ENCODE results near the gene CLEC2A.

- no peak for TF ChIP-seq CTCF (IDR thresholded peaks at IDR 0.05)
- no peak for TF ChIP-seq SIN3A (IDR thresholded peaks at IDR 0.05; ENCODE audit: borderline replicate concordance, insufficient read depth, low read depth, low read length)
- TF ChIP-seq TCF7L2 (IDR thresholded peaks at IDR 0.05; ENCODE audit: low read depth, low read length), result no peak
- TF ChIP-seq POLR2AphosphoS5 (IDR thresholded peaks at IDR 0.05; ENCODE audit: low read depth, low read length), result no peak
Observed at GRCh38 chr12:9897535-9897934, 34.6 kb downstream of the CLEC2A start.
